GM21367 (cell line): Measurements from ENCODE around the gene SF1.

ENCODE experiments used
- ATAC-seq: cut with Tn5 transposase; IDR thresholded peaks from one replicate; pipeline ENCODE4 v1.9.1; 2021; ENCODE audit not compliant: unreplicated experiment

Gene SF1

GRCh38 chr11:64762674-64763525 lies 15.4 kb downstream of the SF1 start:
- no peak for ATAC-seq

- ATAC-seq = no peak
These were observed 16.1 kb downstream of the SF1 start for GRCh38 chr11:64762277-64762673.

- no peak for ATAC-seq
These were observed 17.5 kb downstream of the SF1 start for GRCh38 chr11:64760759-64761420.

DNA sequence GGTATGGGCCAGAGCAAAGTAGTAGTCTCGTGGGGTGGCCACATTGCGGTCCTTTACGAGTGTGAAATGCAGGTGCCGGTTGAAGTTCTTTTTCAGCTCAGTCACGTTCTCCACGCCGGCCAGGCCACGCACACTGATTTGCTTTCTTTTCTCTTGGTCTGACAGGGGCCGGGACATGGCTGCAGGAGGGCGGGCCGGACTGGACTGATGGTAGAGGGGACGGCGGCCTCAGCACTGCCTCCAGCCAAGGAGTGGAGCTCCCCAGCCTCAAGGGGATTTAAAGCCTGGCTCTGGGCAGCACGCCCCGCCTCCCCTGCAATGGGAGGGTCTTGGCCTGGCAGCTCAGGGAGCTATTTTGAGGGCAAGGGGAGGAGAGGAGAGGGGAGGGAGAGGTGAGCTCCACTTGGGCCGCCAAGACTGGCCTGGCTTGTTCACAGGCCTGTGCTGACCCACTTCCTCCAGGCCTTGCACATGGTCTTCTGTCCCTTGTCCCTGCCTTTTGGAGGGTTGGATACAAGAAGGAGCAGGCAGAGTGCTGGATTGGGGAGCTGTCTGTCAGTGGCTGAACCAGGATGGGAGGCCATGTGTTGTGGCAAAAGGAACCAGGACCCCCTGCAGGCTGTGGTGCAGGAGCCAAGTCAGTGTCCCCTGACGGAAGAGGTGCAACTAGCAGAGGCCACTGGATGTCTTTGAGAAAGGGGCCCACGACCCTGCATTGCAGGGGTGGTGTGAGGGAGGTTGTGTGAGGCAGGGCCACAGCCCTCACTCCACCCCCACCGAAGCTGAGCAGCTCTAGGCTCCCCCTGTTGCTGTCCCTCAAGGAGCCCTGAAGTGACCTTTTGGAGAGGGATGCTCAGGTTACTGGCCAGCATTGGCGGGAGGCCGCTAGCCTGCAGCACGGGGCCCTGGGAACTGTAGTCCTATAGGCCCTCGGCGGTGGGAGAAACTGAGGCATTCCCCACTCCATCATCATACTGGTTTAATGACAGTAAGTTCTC lies 18.3 kb downstream of the SF1 start, which contains the start of gene PYGM:
TSS of gene PYGM (minus strand) at position 253 of the 998 bp plus-strand sequence. CDS start at position 177, 76 bp downstream.
- no peak for ATAC-seq

- ATAC-seq = no peak
These were observed 19.1 kb downstream of the SF1 start for GRCh38 chr11:64759131-64759721.

DNA sequence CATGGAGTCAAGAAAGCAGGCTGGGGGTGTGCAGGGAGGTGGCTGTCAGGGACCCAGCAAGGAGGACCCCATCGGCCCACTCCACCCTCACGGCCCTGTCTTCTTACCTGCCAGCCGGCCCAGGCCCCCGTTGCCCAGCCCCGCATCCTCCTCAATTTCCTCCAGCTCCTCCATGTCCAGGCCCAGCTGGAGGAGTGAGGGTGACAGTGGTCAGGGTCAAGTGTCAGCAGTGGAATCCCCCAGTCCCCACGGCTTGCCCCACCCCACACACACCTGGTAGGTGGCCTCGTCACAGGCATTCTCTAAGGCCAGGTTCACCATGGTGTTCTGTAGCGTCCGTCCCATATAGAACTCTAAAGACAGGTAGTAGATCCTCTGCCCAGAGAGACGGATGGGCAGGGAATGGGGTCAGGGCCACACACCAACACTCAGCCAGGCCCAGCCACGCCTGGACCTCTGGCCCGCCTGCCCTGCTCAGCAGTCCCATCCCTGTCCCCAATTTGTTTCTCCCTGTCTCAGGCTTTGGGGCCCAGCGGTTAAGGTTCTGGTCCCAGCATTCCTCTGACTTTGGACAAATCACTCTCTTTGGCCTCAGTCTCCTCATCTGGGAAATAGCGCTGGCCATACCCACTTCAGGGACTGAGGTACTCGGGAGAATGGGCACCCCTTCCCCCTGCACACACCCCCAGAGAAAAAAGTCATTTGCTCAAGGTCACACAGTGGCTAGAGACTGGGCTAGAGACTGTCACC lies 19.8 kb downstream of the SF1 start:
- no peak for ATAC-seq

DNA sequence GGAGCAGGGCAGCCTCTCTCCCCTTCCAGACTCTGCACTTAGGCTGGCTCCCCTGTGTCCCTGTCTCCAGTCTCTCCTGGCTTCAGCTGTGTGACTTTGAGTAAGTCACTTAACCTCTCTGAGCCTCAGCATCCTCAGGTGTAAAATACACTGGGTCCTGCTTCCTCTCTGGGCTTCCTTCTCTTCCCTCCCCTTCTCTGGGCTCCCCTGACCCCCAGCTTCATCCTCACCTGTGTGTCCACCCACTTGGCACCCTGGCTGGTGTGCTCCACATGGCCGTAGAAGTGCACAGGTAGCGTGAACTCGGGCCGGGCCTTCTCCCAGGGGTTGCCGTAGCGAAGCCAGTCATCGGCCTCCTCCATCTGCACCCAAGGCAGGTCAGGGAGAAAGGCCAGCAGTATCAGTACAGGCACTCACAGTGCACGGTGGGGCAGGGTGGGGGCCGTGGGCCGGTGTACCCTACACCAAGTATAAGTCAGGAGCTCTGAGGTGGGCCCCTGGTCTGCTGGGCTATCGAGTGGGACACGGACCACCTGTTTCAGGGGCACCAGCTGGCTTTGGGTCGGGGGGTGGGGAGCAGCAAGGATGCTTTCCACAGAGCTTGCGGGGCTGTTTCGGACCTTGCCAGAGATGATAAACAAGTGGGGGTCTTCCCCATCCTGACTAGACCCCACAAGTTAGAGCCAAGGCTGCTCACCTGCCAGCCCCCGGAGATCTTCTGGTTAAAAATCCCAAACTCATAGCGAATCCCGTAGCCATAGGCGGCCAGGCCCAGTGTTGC lies 20.6 kb downstream of the SF1 start:
- ATAC-seq = no peak

GRCh38 chr11:64755681-64756361 lies 22.5 kb downstream of the SF1 start:
- no peak for ATAC-seq

- no peak for ATAC-seq
These were observed 23.3 kb downstream of the SF1 start for GRCh38 chr11:64754919-64755662.

- no peak for ATAC-seq
These were observed 24.0 kb downstream of the SF1 start for GRCh38 chr11:64754124-64754918.

DNA sequence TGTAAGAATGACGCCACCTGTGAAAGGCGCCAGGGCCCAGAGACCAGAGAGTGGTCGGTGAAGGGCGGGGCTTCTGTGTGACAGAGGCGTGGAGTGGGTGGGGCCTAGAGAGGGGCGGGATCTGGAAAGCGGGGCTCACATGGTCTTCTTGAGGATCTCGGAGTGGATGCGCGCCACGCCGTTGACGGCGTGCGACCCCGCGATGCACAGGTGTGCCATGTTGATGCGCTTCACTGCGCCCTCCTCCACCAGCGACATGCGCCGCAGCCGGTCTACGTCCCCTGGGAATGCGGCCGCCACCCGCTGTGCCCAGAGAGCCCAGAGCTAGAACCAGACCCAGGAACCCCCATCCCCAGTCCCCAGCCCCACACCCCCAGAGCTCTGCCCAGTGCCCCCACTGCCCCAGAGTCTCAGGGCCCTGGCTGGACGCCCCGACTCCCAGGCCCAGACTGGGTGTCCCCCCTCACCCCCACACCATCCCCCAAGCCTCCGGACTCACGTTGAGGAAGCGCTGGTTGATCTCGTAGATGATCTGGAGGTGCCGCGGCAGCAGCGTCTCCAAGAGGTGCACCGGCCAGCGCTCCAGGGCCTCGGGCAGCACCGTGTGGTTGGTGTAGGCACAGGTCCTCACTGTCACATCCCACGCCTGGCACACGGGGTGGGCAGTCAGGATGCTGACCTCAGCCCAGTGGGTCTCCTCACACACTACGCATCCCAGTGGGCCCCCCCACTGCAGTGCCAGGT lies 24.8 kb downstream of the SF1 start:
- ATAC-seq = no peak

GRCh38 chr11:64753019-64753379 lies 25.3 kb downstream of the SF1 start:
- no peak for ATAC-seq

GRCh38 chr11:64752175-64752970 lies 26.0 kb downstream of the SF1 start:
- ATAC-seq = no peak

GRCh38 chr11:64751580-64751979 lies 26.8 kb downstream of the SF1 start:
- ATAC-seq = no peak

DNA sequence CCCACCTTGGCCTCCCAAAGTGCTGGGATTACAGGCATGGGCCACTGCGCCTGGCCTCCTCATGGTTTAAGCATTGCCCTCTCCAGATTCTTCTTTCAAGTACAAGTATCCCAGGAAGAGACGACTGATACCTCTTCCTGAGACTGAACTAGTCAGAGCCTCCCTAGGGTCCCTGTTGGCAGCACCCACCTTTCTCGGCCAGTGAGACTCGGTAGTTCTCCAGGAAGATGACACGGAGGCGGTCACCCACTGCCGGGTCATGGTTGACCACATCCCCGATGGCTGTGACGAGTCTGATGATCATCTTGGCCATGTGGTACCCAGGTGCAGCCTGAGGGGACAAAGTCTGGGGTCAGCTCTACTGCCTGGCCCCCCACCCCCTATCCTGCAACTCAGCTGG lies 27.2 kb downstream of the SF1 start:
- no peak for ATAC-seq
